NOMO-1 treated with DMSO at 0.1 percent for 48 hours (cell line): ENCODE measurements around the gene RPS15.
A peak's percentile ranks its signal among the peaks of the same experiment; 100 is the strongest.

Experiments
- DNase-seq: peaks from one replicate; lab custom pipeline; 2025; ENCODE audit not compliant: unreplicated experiment; lab: John Stamatoyannopoulos, UW

Gene RPS15

GRCh38 chr19:1401889-1402217, 36.3 kb upstream of the RPS15 start:
- no peak for DNase-seq

DNA sequence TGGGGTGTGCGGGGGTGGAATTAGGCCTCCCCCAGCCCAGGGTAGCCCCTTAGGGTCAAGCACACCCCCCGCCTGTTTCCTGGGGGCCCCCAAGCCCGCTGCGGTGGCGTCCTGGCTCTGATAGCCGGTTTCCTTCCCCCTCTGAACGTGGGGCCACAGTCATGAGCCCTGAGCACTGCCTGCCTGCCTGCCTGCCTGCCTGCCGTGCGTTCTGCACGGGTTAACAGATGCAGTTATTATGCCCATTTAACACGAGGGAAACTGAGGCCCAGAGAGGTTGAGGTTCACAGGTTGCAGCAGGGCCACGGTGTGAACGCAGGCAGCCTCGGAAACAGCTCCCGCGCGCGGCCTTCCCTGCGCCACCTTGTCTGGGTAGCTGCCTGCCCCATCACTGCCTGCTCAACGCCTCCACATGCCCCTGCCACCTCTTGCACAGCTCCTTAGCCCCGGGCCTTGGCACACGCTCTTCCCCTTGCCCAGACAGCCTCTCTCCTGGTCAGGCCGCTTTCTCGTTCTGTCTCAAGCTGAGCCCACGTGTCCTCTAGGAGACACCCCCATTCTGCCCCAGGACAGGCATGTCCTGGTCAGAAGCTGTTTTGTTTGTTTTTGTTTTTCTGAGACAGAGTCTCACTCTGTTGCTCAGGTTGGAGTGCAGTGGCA, 35.7 kb upstream of the RPS15 start:
- DNase-seq = no peak

DNA sequence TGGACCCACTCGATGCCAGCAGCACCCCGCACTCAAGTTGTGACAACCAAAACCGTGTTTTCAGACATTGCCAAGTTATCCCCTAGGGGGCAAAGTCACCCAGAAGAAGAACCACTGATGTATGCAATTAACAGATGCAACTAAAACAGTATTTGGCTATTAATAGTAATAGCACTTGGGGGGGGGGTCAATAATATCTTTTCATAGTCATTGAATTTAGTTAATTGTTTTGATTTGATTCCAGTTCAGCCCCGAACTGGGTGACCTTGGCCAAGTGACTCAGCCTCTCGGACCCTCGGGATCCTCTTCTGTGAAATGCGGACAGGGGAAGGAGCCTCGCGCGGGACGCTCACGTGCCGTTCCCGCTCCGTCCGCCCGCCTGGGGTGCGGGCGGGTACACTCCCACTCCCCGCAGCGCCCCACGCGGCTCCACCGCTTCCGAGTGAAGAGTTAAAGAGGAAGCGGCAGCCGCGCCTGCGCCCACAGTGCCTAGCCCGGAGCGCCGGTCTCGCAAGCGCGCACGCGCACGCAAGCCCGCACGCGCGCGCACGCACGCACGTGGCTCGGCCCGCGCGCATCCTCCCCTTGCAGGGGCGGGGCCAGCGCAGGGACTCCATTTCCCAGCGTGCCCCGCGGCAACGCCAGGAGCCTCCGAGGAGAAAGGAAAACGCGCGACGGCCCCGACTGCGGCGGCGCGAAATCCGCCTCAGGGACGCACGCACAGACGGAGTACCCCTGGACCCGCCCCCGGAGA, 31.2 kb upstream of the RPS15 start:
- DNase-seq = peak; percentile 97

- no peak for DNase-seq
Measured at GRCh38 chr19:1407528-1408299, 30.5 kb upstream of the RPS15 start, which contains the start of gene DAZAP1. TSS of gene DAZAP1 (plus strand) at chr19:1407586. CDS start at chr19:1407774, 188 bp downstream.

GRCh38 chr19:1408300-1409203, 29.6 kb upstream of the RPS15 start:
- peak; percentile 22 for DNase-seq

DNA sequence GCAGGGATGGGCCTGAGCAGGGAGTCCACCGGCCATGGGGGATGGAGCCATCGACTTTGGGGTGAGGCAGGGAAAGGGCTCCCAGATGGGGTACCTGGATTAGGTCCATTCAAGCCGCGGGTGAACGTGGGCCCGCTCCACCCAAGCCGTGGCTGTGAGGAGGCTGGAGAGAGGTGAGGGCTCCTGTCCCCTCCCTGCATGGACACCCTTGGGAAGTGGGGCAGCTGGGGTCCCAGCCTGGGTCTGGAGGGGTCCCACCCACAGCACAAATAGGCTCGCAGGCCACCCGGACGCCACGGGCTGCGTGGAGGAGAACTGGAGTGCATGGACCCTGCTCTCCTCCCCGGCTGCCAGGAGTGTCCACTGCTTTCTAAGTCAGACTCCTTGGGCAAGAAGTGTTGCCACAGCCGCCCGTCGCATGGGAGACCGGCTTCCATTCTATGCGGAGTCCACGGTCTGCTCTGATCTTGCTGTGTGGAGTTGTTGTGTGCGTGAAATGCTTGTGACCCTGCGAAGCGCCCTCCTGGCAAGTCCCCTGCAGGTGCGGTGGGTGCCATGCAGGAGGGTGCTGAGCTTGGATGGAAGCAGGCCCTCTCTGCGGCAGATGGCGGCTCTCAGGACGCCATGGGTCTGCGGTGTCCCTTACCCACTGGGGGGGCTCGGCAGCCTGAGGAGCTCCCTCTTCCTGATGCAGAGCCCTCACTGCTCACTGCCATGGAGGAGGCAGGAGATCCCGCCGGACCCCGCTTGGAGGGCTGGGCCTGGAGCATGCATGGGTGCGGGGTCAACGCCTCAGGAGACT, 28.8 kb upstream of the RPS15 start:
- DNase-seq = no peak

- no peak for DNase-seq
Measured at GRCh38 chr19:1410136-1410786, 27.9 kb upstream of the RPS15 start.

- no peak for DNase-seq
Measured at GRCh38 chr19:1410789-1411188, 27.4 kb upstream of the RPS15 start.

- DNase-seq = no peak
Measured at GRCh38 chr19:1411255-1412191, 26.7 kb upstream of the RPS15 start.

DNA sequence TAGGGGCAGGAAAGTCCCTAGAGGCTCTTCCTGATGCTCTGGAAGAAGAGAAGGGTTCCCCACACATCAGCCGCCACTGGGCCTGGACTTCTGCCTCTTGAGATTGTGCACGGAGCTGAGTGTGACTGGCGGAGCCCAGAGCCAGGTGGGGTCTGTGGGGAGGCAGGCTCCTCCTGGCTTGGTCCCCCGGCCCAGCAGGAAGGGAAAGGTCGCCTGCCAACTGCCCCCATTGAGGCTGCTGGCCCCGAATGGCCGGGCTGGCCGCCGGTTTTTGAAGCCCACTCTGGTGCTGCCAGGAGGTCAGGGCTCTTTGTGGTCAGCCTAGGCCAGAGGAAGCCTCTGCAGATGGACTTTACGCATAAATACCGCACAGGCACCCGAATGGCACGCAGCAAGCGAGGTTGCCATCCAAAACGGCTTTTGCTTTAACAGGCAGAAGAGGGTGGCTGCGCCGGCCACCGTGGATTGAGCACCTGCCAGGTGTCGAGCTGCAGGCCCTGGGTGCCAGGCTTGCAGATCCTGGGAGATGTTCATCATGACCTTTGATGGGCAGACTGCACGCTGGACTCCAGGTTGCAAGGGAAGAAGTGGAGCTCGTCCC, 25.8 kb upstream of the RPS15 start:
- DNase-seq = no peak

DNA sequence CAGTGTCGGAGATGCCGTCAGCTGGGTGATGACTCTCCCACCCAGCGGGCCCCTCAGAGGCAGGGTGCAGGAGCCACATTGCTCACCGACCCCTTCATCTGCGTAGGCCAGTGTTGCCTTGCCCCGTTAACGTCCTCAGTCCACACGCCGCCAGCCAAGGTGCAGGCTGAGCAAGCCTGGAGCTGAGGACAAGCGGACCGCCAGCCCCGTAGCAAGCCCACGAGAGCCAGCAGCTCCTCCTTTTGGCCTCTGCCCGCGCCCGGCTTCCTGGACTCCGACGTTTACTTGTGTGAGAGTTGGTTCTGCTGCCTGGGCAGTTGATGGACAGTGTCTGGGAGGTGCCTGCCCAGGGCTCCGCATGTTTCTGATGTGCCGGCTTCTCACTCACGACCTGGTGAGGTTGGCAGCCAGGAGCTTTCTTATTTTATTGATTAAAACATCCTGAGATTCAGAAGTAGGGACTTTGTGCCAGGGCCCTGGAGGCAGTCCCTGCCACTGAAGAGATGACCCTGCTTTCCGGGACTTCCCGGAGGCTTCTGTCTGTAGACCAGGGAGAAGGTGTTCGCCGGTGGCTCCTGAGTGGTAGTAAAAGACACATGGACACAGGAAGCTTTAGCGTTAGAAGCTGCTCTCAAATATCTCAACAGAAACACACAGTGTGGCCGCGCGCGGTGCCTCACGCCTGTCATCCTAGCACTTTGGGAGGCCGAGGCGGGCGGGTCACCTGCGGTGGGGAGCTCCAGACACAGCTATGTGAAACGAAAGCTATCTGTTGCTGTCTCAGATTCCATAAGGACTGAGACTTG, 25.0 kb upstream of the RPS15 start:
- no peak for DNase-seq

- no peak for DNase-seq
Measured at GRCh38 chr19:1416014-1416841, 22.0 kb upstream of the RPS15 start.

- no peak for DNase-seq
Measured at GRCh38 chr19:1417145-1417544, 21.1 kb upstream of the RPS15 start.

DNA sequence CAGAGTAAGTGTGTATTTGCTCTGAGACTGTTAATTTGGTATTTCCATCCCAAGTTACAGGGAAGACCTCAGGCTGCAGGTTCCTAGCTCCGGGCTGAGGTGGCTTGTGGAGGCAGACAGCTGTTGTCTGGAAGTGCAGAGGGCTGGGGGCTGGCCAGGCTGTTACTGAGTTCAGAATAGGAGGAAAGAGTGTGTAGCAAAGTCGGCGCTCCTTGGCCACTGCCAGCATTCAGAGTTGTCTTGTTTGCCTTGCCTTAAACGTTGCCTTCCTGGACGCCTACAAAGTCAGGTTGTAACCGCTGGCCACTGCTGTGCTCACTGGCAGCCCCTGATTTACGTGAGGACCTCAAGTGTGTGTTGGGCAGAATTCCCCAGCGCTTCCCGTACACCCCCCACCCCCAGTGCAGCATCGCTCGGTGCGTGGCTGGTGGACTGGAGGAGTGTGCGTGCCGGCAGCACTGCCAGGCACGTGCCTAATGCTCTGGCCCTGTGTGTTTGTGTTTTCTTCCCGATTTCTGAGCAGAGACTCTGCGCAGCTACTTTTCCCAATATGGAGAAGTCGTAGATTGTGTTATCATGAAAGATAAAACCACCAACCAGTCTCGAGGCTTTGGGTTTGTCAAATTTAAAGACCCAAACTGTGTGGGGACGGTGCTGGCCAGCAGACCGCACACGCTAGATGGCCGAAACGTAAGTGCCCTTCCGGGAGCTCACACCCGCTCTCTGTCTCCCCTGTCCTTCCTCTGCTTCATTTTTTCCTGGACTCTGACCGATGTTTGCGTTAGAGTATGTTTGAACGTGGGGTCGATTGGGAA, 20.3 kb upstream of the RPS15 start:
- no peak for DNase-seq

DNA sequence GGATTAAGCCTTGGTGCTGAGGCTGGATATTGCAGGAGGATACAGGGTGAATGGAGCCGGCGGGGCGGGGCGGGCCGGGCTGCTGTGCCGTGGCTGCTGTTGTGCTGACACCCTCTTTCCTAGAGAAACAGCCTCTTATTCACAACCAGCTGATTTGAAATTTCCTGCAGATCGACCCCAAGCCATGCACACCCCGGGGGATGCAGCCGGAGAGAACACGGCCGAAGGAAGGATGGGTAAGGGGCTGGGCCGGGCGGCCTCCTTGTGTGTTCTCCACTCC, 19.8 kb upstream of the RPS15 start:
- DNase-seq = no peak
